ENCODE results near the gene CDH24. TPM values are rescaled to one million over a fixed set of nuclear protein-coding genes. Genes with fewer than 3 reads are reported as not detected.

CDH24 gene
- total and polyA plus RNA-seq, 2 of the 13 experiments (the other 11 are each of a cell fraction or from before 2014, with no cell fraction given) = 0.69 to 0.99 TPM

- TF ChIP-seq GABPA (IDR thresholded peaks at IDR 0.05; ENCODE audit: low read depth, low read length) (no peak), GABPA (CRISPR knock-in tag; IDR thresholded peaks at IDR 0.05; ENCODE audit: low read depth) (no peak), TEAD3 (CRISPR knock-in tag; optimal IDR thresholded peaks at IDR 0.05; ENCODE audit: borderline replicate concordance) (no peak), ZNF17 (CRISPR knock-in tag; IDR thresholded peaks at IDR 0.05) (peak; percentile 15; the same call in 1 of the 2 replicates), NFYC (CRISPR knock-in tag; IDR thresholded peaks at IDR 0.05) (peak; percentile 35; the same call in 1 of the 2 replicates), CSRNP2 (CRISPR knock-in tag; conservative IDR thresholded peaks at IDR 0.05; ENCODE audit: low read depth) (0 out of 2 replicates have a peak, but pooled peaks have one; percentile 2), ATAD3A (CRISPR knock-in tag; IDR thresholded peaks at IDR 0.05) (0 out of 2 replicates have a peak, but pooled peaks have one; percentile 18), ZNF253 (CRISPR knock-in tag; IDR thresholded peaks at IDR 0.05; ENCODE audit: borderline replicate concordance) (peak; percentile 77; the same call in 1 of the 2 replicates), SRY (CRISPR knock-in tag; IDR thresholded peaks at IDR 0.05) (peak; percentile 61; the same call in 1 of the 2 replicates)
These were observed 10.8 kb upstream of the CDH24 start (continued) for GRCh38 chr14:23067847-23068788.
